ENCODE measurements around the gene BBS9. TPM values are rescaled to one million over a fixed set of nuclear protein-coding genes. Genes with fewer than 3 reads are reported as not detected.

The BBS9 gene
- total RNA-seq, 1 donor, result 33.3 TPM

DNA sequence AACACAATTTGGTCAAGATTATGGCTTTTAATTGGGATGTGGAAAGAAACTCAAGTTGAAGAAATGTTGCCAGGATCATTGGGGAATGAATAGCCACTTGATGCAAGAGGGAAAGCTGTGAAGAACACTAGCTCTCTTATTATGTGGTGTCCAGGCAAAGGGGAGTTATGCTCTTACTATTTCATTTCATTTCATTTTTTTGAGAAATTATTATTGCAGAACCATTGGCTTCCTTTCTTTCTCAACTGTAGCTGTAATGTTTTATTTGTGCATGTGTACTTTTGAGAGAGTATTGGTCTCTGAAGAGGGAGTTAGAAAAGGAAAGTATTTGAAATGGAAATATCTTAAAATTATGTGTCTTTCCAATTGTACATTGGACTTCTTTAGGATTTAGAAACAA is 463.4 kb downstream of the BBS9 start:
- DNase-seq (ENCODE audit: insufficient read length, low spot score, missing footprints), result no peak
- Histone ChIP-seq H3K4me1 (ENCODE audit: insufficient read depth, low read length) (peaks cover 6% of the 10 kb centered on the region), H3K79me2 (ENCODE audit: insufficient read depth, low read length) (no peaks in the 10 kb centered on the region), H3K9me3 (ENCODE audit: low read depth, low read length) (no peaks in the 10 kb centered on the region), H3K27ac (ENCODE audit: low read depth, low read length) (no peak overlapping the region), H3K27me3 (ENCODE audit: insufficient read depth, low read length) (no peaks in the 10 kb centered on the region), H2AFZ (ENCODE audit: low read length) (no peak overlapping the region), H4K20me1 (ENCODE audit: insufficient read depth, low read length) (no peaks in the 10 kb centered on the region), H3K36me3 (ENCODE audit: insufficient read depth, low read length) (no peaks in the 10 kb centered on the region), H3K4me3 (ENCODE audit: insufficient read depth, low read length) (no peak overlapping the region), H3K4me2 (ENCODE audit: insufficient read depth, low read length) (no peak overlapping the region)
- TF ChIP-seq, protein P1, sequence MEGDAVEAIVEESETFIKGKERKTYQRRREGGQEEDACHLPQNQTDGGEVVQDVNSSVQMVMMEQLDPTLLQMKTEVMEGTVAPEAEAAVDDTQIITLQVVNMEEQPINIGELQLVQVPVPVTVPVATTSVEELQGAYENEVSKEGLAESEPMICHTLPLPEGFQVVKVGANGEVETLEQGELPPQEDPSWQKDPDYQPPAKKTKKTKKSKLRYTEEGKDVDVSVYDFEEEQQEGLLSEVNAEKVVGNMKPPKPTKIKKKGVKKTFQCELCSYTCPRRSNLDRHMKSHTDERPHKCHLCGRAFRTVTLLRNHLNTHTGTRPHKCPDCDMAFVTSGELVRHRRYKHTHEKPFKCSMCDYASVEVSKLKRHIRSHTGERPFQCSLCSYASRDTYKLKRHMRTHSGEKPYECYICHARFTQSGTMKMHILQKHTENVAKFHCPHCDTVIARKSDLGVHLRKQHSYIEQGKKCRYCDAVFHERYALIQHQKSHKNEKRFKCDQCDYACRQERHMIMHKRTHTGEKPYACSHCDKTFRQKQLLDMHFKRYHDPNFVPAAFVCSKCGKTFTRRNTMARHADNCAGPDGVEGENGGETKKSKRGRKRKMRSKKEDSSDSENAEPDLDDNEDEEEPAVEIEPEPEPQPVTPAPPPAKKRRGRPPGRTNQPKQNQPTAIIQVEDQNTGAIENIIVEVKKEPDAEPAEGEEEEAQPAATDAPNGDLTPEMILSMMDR (IDR thresholded peaks at IDR 0.05; ENCODE audit: extremely low read depth, low read depth, low read length), result no peak

DNA sequence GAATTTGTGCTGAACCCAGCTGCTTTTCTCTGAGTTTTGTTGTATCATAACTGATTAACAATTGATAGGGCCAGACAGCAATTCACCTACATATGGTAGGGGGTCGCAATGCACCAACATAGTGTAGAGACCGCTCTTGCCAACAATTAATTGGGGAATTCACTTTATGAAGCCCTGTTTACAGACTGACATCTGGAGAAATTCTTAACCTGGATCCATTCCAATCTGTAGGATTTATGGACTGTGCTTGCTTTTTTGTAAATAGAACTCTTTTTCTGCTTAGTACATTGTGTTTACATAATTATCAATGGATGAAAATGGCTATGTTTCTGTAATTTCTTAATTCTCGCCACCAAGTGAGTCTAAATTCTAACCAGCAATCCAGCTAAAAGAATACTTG is 464.2 kb downstream of the BBS9 start:
- no peak for DNase-seq (ENCODE audit: insufficient read length, low spot score, missing footprints)
- no peaks in the 10 kb centered on the region for H3K36me3 ChIP-seq (ENCODE audit: insufficient read depth, low read length)
- peaks cover 6% of the 10 kb centered on the region for H3K4me1 ChIP-seq (ENCODE audit: insufficient read depth, low read length)

DNA sequence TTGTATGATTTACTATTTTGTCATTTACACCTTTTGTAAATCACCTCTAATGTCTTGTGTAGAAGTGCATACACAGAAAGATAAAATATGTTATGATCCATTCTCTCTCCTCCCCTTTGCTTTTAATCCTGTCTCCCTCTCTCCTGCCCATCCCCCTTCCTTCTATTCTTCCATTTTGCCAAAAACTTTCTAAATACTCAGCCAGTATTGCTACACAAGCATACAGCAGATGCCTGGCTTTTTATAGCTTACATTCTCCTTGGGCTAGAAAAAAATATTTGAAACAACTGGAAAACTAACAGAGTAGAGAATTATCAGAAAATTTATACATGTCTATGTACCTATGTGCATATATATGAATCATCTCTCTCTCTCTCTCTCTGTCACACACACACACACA is 467.3 kb downstream of the BBS9 start:
- no peak overlapping the region for H3K4me3 ChIP-seq (ENCODE audit: insufficient read depth, low read length)
- no peaks in the 10 kb centered on the region for H3K9me3 ChIP-seq (ENCODE audit: low read depth, low read length)
- no peak for DNase-seq (ENCODE audit: insufficient read length, low spot score, missing footprints)
- H3K27ac ChIP-seq (ENCODE audit: low read depth, low read length), result no peak overlapping the region
- no peaks in the 10 kb centered on the region for H3K36me3 ChIP-seq (ENCODE audit: insufficient read depth, low read length)
- TF ChIP-seq, protein P1 (IDR thresholded peaks at IDR 0.05; ENCODE audit: extremely low read depth, low read depth, low read length), result no peak
- H3K27me3 ChIP-seq (ENCODE audit: insufficient read depth, low read length), result no peaks in the 10 kb centered on the region
- H2AFZ ChIP-seq (ENCODE audit: low read length), result no peak overlapping the region
- no peaks in the 10 kb centered on the region for H3K4me1 ChIP-seq (ENCODE audit: insufficient read depth, low read length)
- no peak overlapping the region for H3K4me2 ChIP-seq (ENCODE audit: insufficient read depth, low read length)
- H3K79me2 ChIP-seq (ENCODE audit: insufficient read depth, low read length), result no peaks in the 10 kb centered on the region
- no peaks in the 10 kb centered on the region for H4K20me1 ChIP-seq (ENCODE audit: insufficient read depth, low read length)

More for the DNA sequence above, 464.2 kb downstream of the BBS9 start:
- Histone ChIP-seq H2AFZ (ENCODE audit: low read length) (no peak overlapping the region), H3K27me3 (ENCODE audit: insufficient read depth, low read length) (no peaks in the 10 kb centered on the region), H3K4me2 (ENCODE audit: insufficient read depth, low read length) (no peak overlapping the region), H3K9me3 (ENCODE audit: low read depth, low read length) (no peaks in the 10 kb centered on the region), H4K20me1 (ENCODE audit: insufficient read depth, low read length) (no peaks in the 10 kb centered on the region), H3K79me2 (ENCODE audit: insufficient read depth, low read length) (no peaks in the 10 kb centered on the region), H3K4me3 (ENCODE audit: insufficient read depth, low read length) (no peak overlapping the region), H3K27ac (ENCODE audit: low read depth, low read length) (no peak overlapping the region)
- TF ChIP-seq, protein P1 (IDR thresholded peaks at IDR 0.05; ENCODE audit: extremely low read depth, low read depth, low read length), result no peak

DNA sequence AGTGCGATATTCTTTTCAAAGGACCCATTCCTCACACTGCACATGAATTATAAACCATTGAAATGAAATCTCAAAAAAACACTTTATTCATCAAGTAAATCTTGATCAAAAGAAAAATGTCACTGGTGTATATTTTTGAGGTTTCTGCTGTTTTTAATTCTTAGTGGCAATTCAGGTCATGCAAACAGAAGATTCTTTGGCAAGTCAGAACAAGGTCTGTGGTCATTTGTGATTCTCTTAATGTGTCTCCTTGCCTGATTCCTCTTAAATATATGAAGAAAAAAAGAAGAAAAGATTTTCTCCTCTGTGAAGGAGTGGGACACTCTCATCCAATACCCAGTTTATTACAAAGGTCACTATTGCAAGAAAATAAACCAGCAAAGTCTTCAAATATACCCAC is 467.8 kb downstream of the BBS9 start:
- Histone ChIP-seq H3K27ac (ENCODE audit: low read depth, low read length) (no peak overlapping the region), H3K36me3 (ENCODE audit: insufficient read depth, low read length) (no peaks in the 10 kb centered on the region)

More for the DNA sequence above, 467.8 kb downstream of the BBS9 start:
- no peaks in the 10 kb centered on the region for H3K9me3 ChIP-seq (ENCODE audit: low read depth, low read length)
- H3K4me1 ChIP-seq (ENCODE audit: insufficient read depth, low read length), result no peaks in the 10 kb centered on the region
- no peak overlapping the region for H2AFZ ChIP-seq (ENCODE audit: low read length)
- TF ChIP-seq, protein P1 (IDR thresholded peaks at IDR 0.05; ENCODE audit: extremely low read depth, low read depth, low read length), result no peak
- no peak overlapping the region for H3K4me3 ChIP-seq (ENCODE audit: insufficient read depth, low read length)
- no peak for DNase-seq (ENCODE audit: insufficient read length, low spot score, missing footprints)
- no peaks in the 10 kb centered on the region for H4K20me1 ChIP-seq (ENCODE audit: insufficient read depth, low read length)
- no peaks in the 10 kb centered on the region for H3K27me3 ChIP-seq (ENCODE audit: insufficient read depth, low read length)
- H3K79me2 ChIP-seq (ENCODE audit: insufficient read depth, low read length), result no peaks in the 10 kb centered on the region
- H3K4me2 ChIP-seq (ENCODE audit: insufficient read depth, low read length), result no peak overlapping the region
